Vein endothelial cell (primary cell): ENCODE measurements around the gene TBC1D10B. TPM values are rescaled to one million over a fixed set of nuclear protein-coding genes. Genes with fewer than 3 reads are reported as not detected.

Experiments
- small RNA-seq: library from RNA; depleted of rRNA; stranded (forward); fragments of <200 nt; gene quantifications from one replicate; pipeline ENCODE3, GENCODE V24; 2012
- total RNA-seq: library from RNA; depleted of rRNA; stranded (reverse); fragments of >200 nt; gene quantifications from 2 replicates; pipeline ENCODE4 v1.2.3, GENCODE V29; 2012

The TBC1D10B gene, protein sequence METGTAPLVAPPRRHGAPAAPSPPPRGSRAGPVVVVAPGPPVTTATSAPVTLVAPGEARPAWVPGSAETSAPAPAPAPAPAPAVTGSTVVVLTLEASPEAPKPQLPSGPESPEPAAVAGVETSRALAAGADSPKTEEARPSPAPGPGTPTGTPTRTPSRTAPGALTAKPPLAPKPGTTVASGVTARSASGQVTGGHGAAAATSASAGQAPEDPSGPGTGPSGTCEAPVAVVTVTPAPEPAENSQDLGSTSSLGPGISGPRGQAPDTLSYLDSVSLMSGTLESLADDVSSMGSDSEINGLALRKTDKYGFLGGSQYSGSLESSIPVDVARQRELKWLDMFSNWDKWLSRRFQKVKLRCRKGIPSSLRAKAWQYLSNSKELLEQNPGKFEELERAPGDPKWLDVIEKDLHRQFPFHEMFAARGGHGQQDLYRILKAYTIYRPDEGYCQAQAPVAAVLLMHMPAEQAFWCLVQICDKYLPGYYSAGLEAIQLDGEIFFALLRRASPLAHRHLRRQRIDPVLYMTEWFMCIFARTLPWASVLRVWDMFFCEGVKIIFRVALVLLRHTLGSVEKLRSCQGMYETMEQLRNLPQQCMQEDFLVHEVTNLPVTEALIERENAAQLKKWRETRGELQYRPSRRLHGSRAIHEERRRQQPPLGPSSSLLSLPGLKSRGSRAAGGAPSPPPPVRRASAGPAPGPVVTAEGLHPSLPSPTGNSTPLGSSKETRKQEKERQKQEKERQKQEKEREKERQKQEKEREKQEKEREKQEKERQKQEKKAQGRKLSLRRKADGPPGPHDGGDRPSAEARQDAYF
- total RNA-seq, result 45.6 and 48.0 TPM in 2 replicates

DNA sequence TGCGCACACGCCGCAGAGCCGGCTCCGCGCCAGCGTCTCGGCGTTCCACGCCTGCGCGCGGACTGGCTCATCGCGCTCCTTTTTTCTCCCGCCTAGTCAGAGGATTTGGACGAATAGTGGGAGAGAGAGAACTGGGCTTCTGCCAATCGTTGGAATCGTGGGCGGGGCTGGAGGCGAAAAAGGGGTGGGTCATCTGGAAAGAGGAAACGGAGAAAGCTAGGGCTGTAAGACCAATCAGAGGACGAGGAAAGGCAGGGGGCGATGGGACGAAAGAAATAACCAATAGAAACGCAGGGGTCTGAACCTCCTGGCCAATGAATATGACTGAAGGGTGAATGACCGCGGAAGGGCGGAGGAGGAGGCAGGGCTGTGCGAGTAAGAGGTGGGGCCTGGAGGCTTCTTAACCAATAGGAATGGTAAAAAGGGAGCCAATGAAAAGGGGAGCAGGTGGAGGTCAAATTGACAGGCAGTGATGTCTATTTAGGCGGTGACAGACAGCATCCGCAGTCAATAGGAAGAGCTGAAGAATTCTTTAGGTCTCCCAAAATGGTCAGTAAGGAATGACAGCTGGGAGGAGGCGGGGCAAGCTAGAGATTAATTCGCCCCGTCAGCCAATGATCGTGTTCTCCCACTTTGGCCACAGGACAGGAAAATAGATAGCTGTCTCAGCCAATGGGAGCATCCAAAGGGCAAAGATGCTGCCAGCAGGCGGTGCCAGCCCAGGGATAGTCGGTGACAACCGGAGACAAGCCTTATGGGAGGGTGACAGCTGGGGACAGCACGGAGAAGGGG, at the start of gene TBC1D10B:
TSS of gene TBC1D10B (minus strand) at position 39 of the 792 bp plus-strand sequence. CDS start 311 bp downstream, outside the sequence.

DNA sequence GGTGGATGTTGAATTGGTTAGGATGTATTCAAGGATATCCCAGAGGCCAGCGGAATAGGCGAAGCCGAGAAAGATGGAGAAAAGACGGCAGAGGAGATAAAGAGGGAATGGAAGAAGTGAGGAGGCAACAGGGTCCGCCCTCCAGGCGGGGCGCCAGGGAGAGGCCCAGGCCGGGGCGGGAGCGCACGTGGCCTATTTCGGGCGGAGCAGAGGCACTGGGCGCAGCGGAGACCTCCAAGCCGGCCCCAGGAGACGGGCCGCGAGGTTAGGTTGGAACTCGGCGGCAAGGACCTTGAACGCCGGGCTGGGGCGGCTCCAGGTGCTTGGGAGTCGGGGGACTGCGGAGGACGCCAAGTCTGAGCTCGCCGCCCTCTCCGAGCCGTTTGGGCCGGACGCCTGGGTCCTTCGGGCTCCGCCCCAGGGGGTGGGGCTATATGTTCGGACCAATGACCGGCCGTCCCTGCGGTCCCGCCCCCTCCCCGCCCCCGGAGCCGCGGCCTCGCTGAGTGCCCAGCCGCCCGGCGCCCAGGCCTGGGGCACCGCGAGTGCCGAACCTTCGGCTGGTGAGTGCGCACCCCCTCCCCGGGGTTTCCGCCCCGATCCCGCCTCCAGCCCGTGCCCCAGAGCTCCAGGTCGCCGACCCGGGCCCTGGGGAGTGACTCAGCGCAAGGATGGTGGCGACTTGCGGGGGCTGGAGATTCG, 37.0 kb upstream of the TBC1D10B start, which contains the start of gene ZNF771:
TSS of gene ZNF771 (plus strand) at position 505 of the 702 bp plus-strand sequence. CDS start 448 bp downstream, outside the sequence.

DNA sequence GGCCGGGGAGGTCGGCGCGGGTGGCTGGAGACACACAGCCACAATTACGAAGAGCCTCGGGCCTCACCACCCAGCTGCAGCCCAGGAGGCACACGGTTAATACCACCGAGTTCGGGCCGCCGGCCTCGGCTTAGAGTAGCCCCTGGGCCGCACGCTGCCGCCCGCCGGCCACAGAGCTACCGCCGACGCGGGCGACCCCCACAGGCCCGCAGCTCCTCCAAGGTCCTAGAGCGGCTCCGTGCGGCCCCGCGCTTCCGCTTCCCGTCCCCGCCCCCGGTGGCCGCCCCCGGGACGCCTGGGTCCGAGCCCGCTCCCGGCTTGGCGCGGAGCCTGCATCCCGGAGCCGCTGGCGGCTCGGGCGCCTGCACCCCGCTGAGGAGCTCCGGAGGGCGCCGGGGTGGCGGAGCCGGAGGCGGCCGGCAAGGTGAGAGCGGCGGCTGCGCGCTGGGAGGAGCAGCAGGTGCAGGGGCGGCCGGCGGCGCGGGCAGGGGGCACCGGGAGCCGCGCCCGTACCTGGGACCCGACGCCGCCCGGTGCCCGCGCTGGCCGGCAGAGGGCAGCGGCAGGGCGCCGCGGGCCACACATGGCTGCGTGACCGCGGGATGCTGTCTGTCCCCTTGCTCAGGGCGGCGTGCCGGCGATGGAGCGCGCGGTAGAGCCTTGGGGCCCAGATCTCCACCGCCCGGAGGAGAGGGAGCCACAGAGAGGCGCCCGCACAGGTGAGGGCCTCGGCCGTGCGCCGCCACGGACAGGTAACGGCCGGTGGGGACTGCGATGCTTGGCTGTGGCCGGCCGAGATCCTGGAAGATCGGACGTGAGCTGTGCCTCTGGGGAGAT, 25.1 kb upstream of the TBC1D10B start, which contains the start of gene ZNF48:
TSS of gene ZNF48 (plus strand) at position 266 of the 837 bp plus-strand sequence. CDS start at position 641, 375 bp downstream.

DNA sequence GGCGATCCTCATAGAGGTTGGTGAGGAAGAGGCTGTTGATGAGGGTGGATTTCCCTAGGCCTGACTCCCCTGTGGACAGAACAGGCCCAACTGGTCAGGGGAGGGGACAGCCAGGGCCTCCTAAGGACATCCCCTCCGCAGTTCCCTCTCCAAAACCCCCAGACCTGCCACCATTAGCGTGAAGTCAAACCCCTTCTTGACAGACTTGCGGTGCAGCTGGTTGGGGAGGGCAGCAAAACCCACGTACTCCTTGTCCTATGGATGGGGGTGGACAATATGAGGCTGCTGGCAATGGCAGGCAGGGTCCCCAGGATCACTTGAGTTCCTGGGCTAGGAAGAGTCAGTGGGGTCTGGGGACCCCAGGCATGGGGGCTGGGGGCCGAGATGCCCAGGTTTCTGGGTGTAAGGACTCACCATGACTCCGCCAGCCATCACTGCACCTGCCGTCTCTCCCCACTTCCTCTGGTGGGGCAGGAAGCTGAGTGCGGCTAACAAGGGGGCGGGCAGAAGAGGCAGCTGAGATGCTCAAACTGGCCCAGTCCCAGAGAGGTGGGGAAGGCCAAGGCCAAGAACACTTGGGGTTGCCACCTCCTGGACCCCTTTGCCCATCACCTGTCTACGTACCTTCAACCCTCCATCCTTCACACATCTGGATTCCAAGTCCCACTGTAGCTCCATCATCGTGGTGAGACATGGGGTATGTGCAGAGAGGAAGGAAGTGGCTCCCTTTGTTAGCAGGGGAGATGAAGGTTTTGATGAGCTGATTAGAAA, 12.0 kb upstream of the TBC1D10B start, which contains the start of gene SEPTIN1:
TSS of gene SEPTIN1 (minus strand) at position 451 of the 771 bp plus-strand sequence. CDS start at position 432, 19 bp downstream.

DNA sequence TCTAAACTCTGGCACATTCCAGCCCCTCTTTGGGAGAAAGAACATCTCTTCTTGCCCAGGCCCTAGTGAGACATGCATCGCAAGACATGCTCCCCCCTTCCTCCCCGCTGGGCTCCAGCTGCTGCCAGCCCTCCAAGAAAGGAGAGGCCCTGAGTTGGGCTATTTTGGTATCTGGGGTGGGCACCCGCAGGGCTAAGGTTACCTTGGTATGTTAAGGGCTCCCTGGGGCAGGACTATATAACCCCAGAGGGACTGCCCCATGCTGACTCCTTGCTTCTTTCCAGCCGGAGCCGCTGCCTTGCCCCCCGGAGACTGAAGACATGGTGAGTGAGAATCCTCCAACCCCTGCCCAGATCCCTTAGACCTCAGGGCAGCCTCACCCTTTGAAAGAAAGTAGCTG, 4.2 kb upstream of the TBC1D10B start, which contains the start of gene MYL11:
TSS of gene MYL11 (plus strand) at position 265 of the 400 bp plus-strand sequence. CDS start at position 321, 56 bp downstream.

DNA sequence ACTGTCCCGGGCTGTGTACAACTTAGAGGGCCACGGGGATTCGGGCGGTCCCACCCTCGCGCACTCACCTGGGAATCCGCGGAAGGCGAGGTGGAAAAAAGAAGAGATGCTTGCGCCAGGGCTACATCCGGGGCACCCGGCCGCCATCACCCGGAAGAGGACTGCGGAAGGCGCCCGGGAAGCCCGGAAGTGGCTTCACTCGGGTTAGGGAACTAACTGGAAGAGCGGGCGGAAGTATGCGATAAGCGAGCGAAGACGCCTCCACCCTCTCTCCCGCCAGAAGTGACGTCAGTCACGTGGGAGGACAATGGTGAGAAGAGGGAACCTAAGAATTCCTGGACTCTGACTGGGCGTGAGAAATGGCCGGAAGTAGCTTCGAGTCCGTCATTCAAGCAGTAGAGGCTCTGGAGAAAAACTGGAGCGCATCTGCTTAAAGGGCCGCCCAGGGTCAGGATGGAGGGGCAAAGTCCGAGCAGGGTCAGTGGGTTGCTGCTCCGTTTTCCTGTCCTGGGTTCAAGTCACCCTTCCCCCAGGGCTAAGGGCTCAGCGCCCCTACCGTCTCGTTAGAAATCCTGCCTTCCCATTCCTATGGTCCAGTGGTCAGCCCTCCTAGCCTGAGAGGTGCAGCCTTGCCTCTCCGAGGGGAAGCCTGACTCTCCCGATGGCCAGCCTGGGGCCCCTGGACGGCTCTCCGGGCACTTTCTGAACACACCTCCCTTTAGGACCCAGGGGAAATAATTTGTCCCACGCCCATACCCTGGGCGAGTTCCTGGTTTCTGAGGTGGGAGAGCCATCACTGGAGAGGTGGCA, 14.9 kb downstream of the TBC1D10B start, which contains the start of gene CD2BP2:
TSS of gene CD2BP2 (minus strand) at position 165 of the 810 bp plus-strand sequence. CDS start 627 bp downstream, outside the sequence.

Small RNAs within 50 kb of the gene (small RNA-seq; reads per million reads assigned to genes)
- gene RF00406, result 8.7 reads per million, percentile 95 among the genes with 10 or more reads in this experiment

Other genes starting within 250 kb of the TBC1D10B start
- 70.8 and 112 TPM in 2 replicates for gene MAPK3, start 247.3 kb downstream of the TBC1D10B start, total RNA-seq
- gene CORO1A, start 186.9 kb downstream of the TBC1D10B start, total RNA-seq, result 5.6 and 6.8 TPM in 2 replicates
- 96.4 and 190 TPM in 2 replicates for gene BOLA2B, start 176.8 kb downstream of the TBC1D10B start, total RNA-seq
- 31.4 and 50.0 TPM in 2 replicates for gene SLX1A, start 176.6 kb downstream of the TBC1D10B start, total RNA-seq
- 12.4 and 13.7 TPM in 2 replicates for gene SULT1A3, start 171.2 kb downstream of the TBC1D10B start, total RNA-seq
- gene NPIPB13, start 122.0 kb downstream of the TBC1D10B start, total RNA-seq, result 0.96 and 3.6 TPM in 2 replicates
- gene CD2BP2, start 15.2 kb downstream of the TBC1D10B start, total RNA-seq, result 40.5 and 43.7 TPM in 2 replicates
- gene MYL11, start 4.3 kb upstream of the TBC1D10B start, total RNA-seq, result not detected in 2 replicates
- gene SEPTIN1, start 12.1 kb upstream of the TBC1D10B start, total RNA-seq, result not detected in 2 replicates
- gene ZNF48, start 24.9 kb upstream of the TBC1D10B start, total RNA-seq, result 18.9 and 30.4 TPM in 2 replicates
- 9.3 and 14.7 TPM in 2 replicates for gene ZNF771, start 37.1 kb upstream of the TBC1D10B start, total RNA-seq
- 39.8 and 51.2 TPM in 2 replicates for gene DCTPP1, start 59.5 kb upstream of the TBC1D10B start, total RNA-seq
- 10.8 and 12.1 TPM in 2 replicates for gene SEPHS2, start 75.4 kb upstream of the TBC1D10B start, total RNA-seq
- gene ITGAL, start 102.2 kb upstream of the TBC1D10B start, total RNA-seq, result not detected in 2 replicates
- 25.3 and 32.0 TPM in 2 replicates for gene ZNF768, start 156.1 kb upstream of the TBC1D10B start, total RNA-seq
- gene ZNF747, start 164.4 kb upstream of the TBC1D10B start, total RNA-seq, result 9.5 and 11.7 TPM in 2 replicates
- gene ZNF764, start 187.9 kb upstream of the TBC1D10B start, total RNA-seq, result 10.5 and 10.6 TPM in 2 replicates
- gene ZNF688, start 201.2 kb upstream of the TBC1D10B start, total RNA-seq, result 5.2 and 6.2 TPM in 2 replicates
- 12.7 and 13.0 TPM in 2 replicates for gene ZNF785, start 215.2 kb upstream of the TBC1D10B start, total RNA-seq
- gene ZNF689, start 239.9 kb upstream of the TBC1D10B start, total RNA-seq, result 7.2 and 7.9 TPM in 2 replicates